A549 treated with ZK216348 at 1 μM for 4 hours (cell line): ENCODE results near the gene KLC3. TPM values are rescaled to one million over a fixed set of nuclear protein-coding genes. Genes with fewer than 3 reads are reported as not detected.

Experiments used
- total RNA-seq: library from RNA; stranded (reverse); fragments of 200-300 nt; extraction: Qiagen RNA extraction; gene quantifications from 5 replicates; pipeline ENCODE4 v1.2.3, GENCODE V29; 2022; ENCODE audit warnings: low read depth

Gene KLC3
- total RNA-seq: 0.40 to 1.2 TPM (median 0.79 TPM) in 5 replicates

GRCh38 chr19:45340232-45340898 lies at the start of gene KLC3:
KLC3 (plus strand) TSS chr19:45340750; CDS start chr19:45345542, 4,792 bp downstream.

GRCh38 chr19:45322744-45323281 lies 17.7 kb upstream of the KLC3 start, which contains the start of gene CKM:
CKM (minus strand) TSS chr19:45322875; CDS start chr19:45319713, 3,162 bp downstream.

GRCh38 chr19:45370410-45371204 lies 30.1 kb downstream of the KLC3 start, which contains the start of gene ERCC2:
ERCC2 (minus strand) TSS chr19:45370573; CDS start chr19:45370540, 33 bp downstream.

Other genes starting within 250 kb of the KLC3 start
- 23.1 to 37.0 TPM (median 36.1 TPM) in 5 replicates for gene PPP1R37, start 247.6 kb upstream of the KLC3 start, total RNA-seq
- gene NKPD1, start 179.8 kb upstream of the KLC3 start, total RNA-seq: 0.08 to 0.34 TPM (median 0.32 TPM) in 5 replicates
- 29.2 to 47.2 TPM (median 38.5 TPM) in 5 replicates for gene TRAPPC6A, start 162.5 kb upstream of the KLC3 start, total RNA-seq
- gene BLOC1S3, start 162.0 kb upstream of the KLC3 start, total RNA-seq: 13.7 to 22.6 TPM (median 17.2 TPM) in 5 replicates
- gene EXOC3L2, start 95.3 kb upstream of the KLC3 start, total RNA-seq: 1.0 to 2.0 TPM (median 2.0 TPM) in 5 replicates
- 5.5 to 8.6 TPM (median 7.4 TPM) in 5 replicates for gene MARK4, start 89.5 kb upstream of the KLC3 start, total RNA-seq
- 0.08 TPM in 1 of 5 replicates, not detected in the others for gene CKM, start 17.9 kb upstream of the KLC3 start, total RNA-seq
- gene ERCC2, start 29.8 kb downstream of the KLC3 start, total RNA-seq: 8.5 to 14.6 TPM (median 12.9 TPM) in 5 replicates
- gene PPP1R13L, start 64.3 kb downstream of the KLC3 start, total RNA-seq: 28.2 to 49.5 TPM (median 33.1 TPM) in 5 replicates
- gene POLR1G, start 65.9 kb downstream of the KLC3 start, total RNA-seq: 36.5 to 57.4 TPM (median 49.7 TPM) in 5 replicates
- gene ERCC1, start 83.2 kb downstream of the KLC3 start, total RNA-seq: 133 to 168 TPM (median 162 TPM) in 5 replicates
- 13.5 to 20.1 TPM (median 14.6 TPM) in 5 replicates for gene FOSB, start 127.2 kb downstream of the KLC3 start, total RNA-seq
- gene RTN2, start 156.3 kb downstream of the KLC3 start, total RNA-seq: 10.6 to 14.5 TPM (median 11.4 TPM) in 5 replicates
- gene PPM1N, start 157.7 kb downstream of the KLC3 start, total RNA-seq: 5.5 to 7.8 TPM (median 7.1 TPM) in 5 replicates
- 153 to 206 TPM (median 182 TPM) in 5 replicates for gene VASP, start 166.7 kb downstream of the KLC3 start, total RNA-seq
- 11.4 to 19.8 TPM (median 17.0 TPM) in 5 replicates for gene OPA3, start 244.1 kb downstream of the KLC3 start, total RNA-seq